Adrenal gland (tissue), 12 donors: ENCODE measurements around the gene CHRNA7. TPM values are rescaled to one million over a fixed set of nuclear protein-coding genes. Genes with fewer than 3 reads are reported as not detected.

Source experiments
- DNase-seq, 7 donors: peaks; one replicate each; pipeline ENCODE4 v3.0.0-alpha.2; 2019 to 2020
- H3K27ac ChIP-seq, 5 donors: fragments of 200-600 bp; sonication (generic) in 4 of 5; 1 replicate in 3 of 5; 2 replicates in 2 of 5; pipeline versions ENCODE4 v1.5.1 to v1.8.0; 2016 to 2020; ENCODE audit warnings: mild to moderate bottlenecking in 1 of 5
- H3K27me3 ChIP-seq: fragments of 200-600 bp; 2 replicates; pipeline ENCODE4 v1.8.0; 2021
- H3K36me3 ChIP-seq, 2 donors: fragments of 200-600 bp; replicated peaks in 1 of 2; 1 replicate in 1 of 2; 2 replicates in 1 of 2; pipeline versions ENCODE4 v1.5.1 to v1.8.0; 2018 to 2022
- H3K4me1 ChIP-seq, 2 donors: fragments of 200-600 bp; replicated peaks in 1 of 2; 1 replicate in 1 of 2; 2 replicates in 1 of 2; pipeline versions ENCODE4 v1.5.1 to v1.8.0; 2018 to 2021
- H3K4me3 ChIP-seq, 4 donors: fragments of 200-600 bp; sonication (generic) in 3 of 4; one replicate each; pipeline ENCODE4 v1.5.1; 2016 to 2018
- H3K9me3 ChIP-seq, 3 donors: fragments of 200-600 bp; sonication (generic) in 1 of 3; replicated peaks in 1 of 3; 1 replicate in 2 of 3; 2 replicates in 1 of 3; pipeline versions ENCODE4 v1.5.1 to v1.8.0; 2016 to 2021
- CTCF ChIP-seq, 6 experiments: fragments of 450-650 bp in 4 of 6; fragments of 200-600 bp in 2 of 6; sonication (generic) in 1 of 6; IDR thresholded peaks; 1 replicate in 5 of 6; 2 replicates in 1 of 6; pipeline versions ENCODE4 v1.5.1 to v1.8.0; 2016 to 2021; ENCODE audit warnings: antibody characterized with exemption in 6 of 6, mild to moderate bottlenecking in 2 of 6, moderate library complexity in 1 of 6
- POLR2A ChIP-seq, 2 donors: fragments of 450-650 bp; IDR thresholded peaks; one replicate each; pipeline ENCODE4 v1.6.1; 2017; ENCODE audit warnings: antibody characterized with exemption in 2 of 2, mild to moderate bottlenecking in 2 of 2, moderate library complexity in 1 of 2
- WGBS, 4 donors: extraction: QIAGEN DNeasy Blood & Tissue Kit in 2 of 4; methylation state at CpG; one replicate each; pipeline versions ENCODE4 v1.1.5 to v1.1.7; 2013 to 2017; 5-methylcytosine and 5-hydroxymethylcytosine counted together
- intact Hi-C, 2 donors: fragments of 100-400 bp; cut with DNase I; formaldehyde crosslinking; loops; one replicate each; pipeline versions ENCODE4 v1.14.1 to v1.15.0; 2022 to 2023
- polyA plus RNA-seq, 3 donors: library from polyadenylated mRNA; stranded (reverse); fragments of 200-250 nt in 2 of 3; fragments of 350-450 nt in 1 of 3; fragmentation: Illumina TruSeq in 1 of 3; extraction: RNeasy Lipid Tissue Mini Kit (QIAGEN cat#74804) in 1 of 3; gene quantifications; one replicate each; pipeline ENCODE4 v1.2.3, GENCODE V29; 2013 to 2014
- total RNA-seq, 9 donors: library from RNA; depleted of rRNA in 4 of 9; stranded (reverse); fragments of >200 nt in 4 of 9; fragments of 120-200 nt in 1 of 9; fragmentation: NEBNext Ultra II Directional in 1 of 9; extraction: Animal tissue kit (Norgen Biotek cat#: 25700) in 1 of 9; gene quantifications; one replicate each; pipeline versions ENCODE4 v1.1.0 to v1.2.4, GENCODE V29; 2013 to 2023
- donor health status: healthy with polysubstance abuse.
- donor health status: Bipolar disorder and iron deficiency.
- donor health status: DM: yes; HTN: yes; CAD: no.
- donor health status: DM: no; HTN: no; CAD: no.
- donor health status: DM: no; HTN: no; CAD: no.
- donor health status: DM: yes; HTN: yes; CAD: no.

The CHRNA7 gene
- total and polyA plus RNA-seq, 12 donors = 0.06 to 89.6 (median 4.1) TPM

- Histone ChIP-seq H3K36me3 (no peaks in the 10 kb centered on the region), H3K9me3 (no peaks in the 10 kb centered on the region), H3K4me3 (no peak overlapping the region), H3K27me3 (no peaks in the 10 kb centered on the region), H3K4me1 (no peaks in the 10 kb centered on the region), H3K27ac (no peak overlapping the region)
- no peak for TF ChIP-seq POLR2A (IDR thresholded peaks at IDR 0.05)
- TF ChIP-seq CTCF (IDR thresholded peaks at IDR 0.05) = no peak
- intact Hi-C loops = no loop called here
- DNase-seq = no peak
- WGBS, 4 donors = 65 to 78% (median 68%) methylated on average over 8 of the region's 8 CpGs
Measured at GRCh38 chr15:32113224-32113623, 82.9 kb downstream of the CHRNA7 start.

GRCh38 chr15:32117122-32117521 lies 86.8 kb downstream of the CHRNA7 start:
- no peak for DNase-seq
- no peaks in the 10 kb centered on the region for H3K4me1 ChIP-seq

GRCh38 chr15:32119286-32119685 lies 89.0 kb downstream of the CHRNA7 start:
- TF ChIP-seq CTCF (IDR thresholded peaks at IDR 0.05) = no peak
- no peak for TF ChIP-seq POLR2A (IDR thresholded peaks at IDR 0.05)
- peak in 1 of 7 donors; percentile 52 for DNase-seq
- 56 to 67% (median 65%) methylated on average over 3 of the region's 3 CpGs for WGBS, 4 donors
- intact Hi-C loops = no loop called here
- H3K9me3 ChIP-seq = no peaks in the 10 kb centered on the region
- H3K4me3 ChIP-seq = no peak overlapping the region
- H3K27ac ChIP-seq = no peak overlapping the region
- H3K4me1 ChIP-seq = no peaks in the 10 kb centered on the region
- no peaks in the 10 kb centered on the region for H3K36me3 ChIP-seq
- no peaks in the 10 kb centered on the region for H3K27me3 ChIP-seq

More at GRCh38 chr15:32117122-32117521, 86.8 kb downstream of the CHRNA7 start:
- TF ChIP-seq CTCF (IDR thresholded peaks at IDR 0.05) = no peak
- no peak for TF ChIP-seq POLR2A (IDR thresholded peaks at IDR 0.05)
- intact Hi-C loops = no loop called here
- WGBS, 4 donors = 56 to 67% (median 65%) methylated on average over 4 of the region's 4 CpGs
- Histone ChIP-seq H3K9me3 (no peaks in the 10 kb centered on the region), H3K4me3 (no peak overlapping the region), H3K36me3 (no peaks in the 10 kb centered on the region), H3K27me3 (no peaks in the 10 kb centered on the region), H3K27ac (no peak overlapping the region)

- H3K27me3 ChIP-seq = no peaks in the 10 kb centered on the region
- intact Hi-C loops = no loop called here
- WGBS, 4 donors = 59 to 71% (median 62%) methylated on average over 12 of the region's 12 CpGs
- peak in 1 of 7 donors; percentile 84 for DNase-seq
- peak overlapping the region in 1 of 5 donors; percentile 12 for H3K27ac ChIP-seq
- H3K36me3 ChIP-seq = no peaks in the 10 kb centered on the region
- H3K4me3 ChIP-seq = no peak overlapping the region
- H3K4me1 ChIP-seq = no peaks in the 10 kb centered on the region
- no peak for TF ChIP-seq POLR2A (IDR thresholded peaks at IDR 0.05)
- no peak for TF ChIP-seq CTCF (IDR thresholded peaks at IDR 0.05)
- no peaks in the 10 kb centered on the region for H3K9me3 ChIP-seq
Measured at GRCh38 chr15:32119694-32120330, 89.5 kb downstream of the CHRNA7 start.
